K562 (cell line): Measurements from ENCODE around the gene CDYL2. TPM values are rescaled to one million over a fixed set of nuclear protein-coding genes. Genes with fewer than 3 reads are reported as not detected.

Experiments used
- ATAC-seq: fragments of 200-7000 bp; cut with Tn5 transposase; 3 replicates; pipeline ENCODE4 v1.9.1; 2020; ENCODE audit warnings: moderate library complexity
- BruUV-seq: library from RNA; stranded (reverse); fragments of 400-500 nt; replicated peaks from 2 replicates; lab custom pipeline; 2021; lab: Mats Ljungman, UMichigan
- CTCF ChIA-PET: fragments of 300-600 bp; formaldehyde crosslinking; extraction: SDS; loops from one replicate; lab custom pipeline; 2021; ENCODE audit warnings: low intra/inter-chr PET ratio; lab: Yijun Ruan, JAX
- POLR2A ChIA-PET: fragments of 300-600, 350-650 bp; sonication (Branson Sonifier 250); formaldehyde crosslinking; extraction: SDS; loops from one replicate; lab custom pipeline; 2021; ENCODE audit warnings: antibody characterized with exemption, inconsistent platforms; lab: Yijun Ruan, JAX
- DNase-seq, 4 experiments: peaks; one replicate each; pipeline versions ENCODE4 v3.0.0 to v3.0.0-alpha.2; 2011 to 2018; ENCODE audit warnings: low spot score in 3 of 4, mixed read lengths in 3 of 4; ENCODE audit errors: extremely low read depth in 1 of 4
- FAIRE-seq: peaks from 2 replicates; lab custom pipeline; 2011; peaks lifted over from hg19 to GRCh38; lab: Jason Lieb, UNC
- H2AFZ ChIP-seq: 2 replicates; pipeline ENCODE4 v1.6.0; 2011; ENCODE audit warnings: low read depth, low read length, control low read depth, inconsistent platforms
- H3K27ac ChIP-seq: fragments of 200-600 bp; 3 replicates; pipeline ENCODE4 v1.8.0; 2011; ENCODE audit warnings: low read depth, mild to moderate bottlenecking, control low read depth, inconsistent platforms, low read length, moderate library complexity, mixed read lengths; ENCODE audit errors: extremely low read depth
- H3K27me3 ChIP-seq, 2 experiments: fragments of 300-600 bp in 1 of 2; 2 replicates in 1 of 2; 3 replicates in 1 of 2; pipeline versions ENCODE4 v1.6.0 to v1.8.0; 2011; ENCODE audit warnings: inconsistent platforms in 2 of 2, low read length in 2 of 2, mild to moderate bottlenecking in 1 of 2, mixed read lengths in 1 of 2, moderate library complexity in 1 of 2; ENCODE audit not compliant: control insufficient read depth in 2 of 2, insufficient read depth in 2 of 2
- H3K36me3 ChIP-seq: fragments of 300-600 bp; 3 replicates; pipeline ENCODE4 v1.8.0; 2011; ENCODE audit warnings: mild to moderate bottlenecking, low read length, inconsistent platforms; ENCODE audit not compliant: control insufficient read depth, insufficient read depth
- H3K4me1 ChIP-seq, 2 experiments: fragments of 200-600 bp in 1 of 2; replicated peaks in 1 of 2; 2 replicates in 1 of 2; 3 replicates in 1 of 2; pipeline versions ENCODE4 v1.5.1 to v1.8.0; 2011; ENCODE audit warnings: inconsistent platforms in 2 of 2, low read length in 2 of 2, mild to moderate bottlenecking in 1 of 2, mixed read lengths in 1 of 2, moderate library complexity in 1 of 2; ENCODE audit not compliant: control insufficient read depth in 2 of 2, insufficient read depth in 2 of 2
- H3K4me2 ChIP-seq: 2 replicates; pipeline ENCODE4 v1.6.1; 2011; ENCODE audit warnings: low read length, control low read depth, inconsistent platforms, mixed read lengths; ENCODE audit not compliant: insufficient read depth
- H3K4me3 ChIP-seq: fragments of 200-600 bp; sonication (generic), shearing (Covaris generic); 2 replicates; pipeline ENCODE4 v1.5.1; 2016; ENCODE audit warnings: control low read depth, inconsistent platforms
- H3K79me2 ChIP-seq: fragments of 200-600 bp; 3 replicates; pipeline ENCODE4 v1.8.0; 2011; ENCODE audit warnings: low read length, inconsistent platforms; ENCODE audit not compliant: control insufficient read depth, insufficient read depth
- H3K9ac ChIP-seq, 2 experiments: 2 replicates each; pipeline versions ENCODE4 v1.6.0 to v1.6.1; 2011; ENCODE audit warnings: low read depth in 2 of 2, low read length in 2 of 2, control low read depth in 1 of 2, inconsistent platforms in 1 of 2, mild to moderate bottlenecking in 1 of 2, mixed read lengths in 1 of 2; ENCODE audit not compliant: insufficient read depth in 1 of 2
- H3K9me1 ChIP-seq: one replicate; pipeline ENCODE4 v1.6.0; 2011; ENCODE audit warnings: inconsistent platforms, mild to moderate bottlenecking, low read length, moderate library complexity; ENCODE audit not compliant: control insufficient read depth, insufficient read depth
- H3K9me3 ChIP-seq: replicated peaks from 2 replicates; pipeline ENCODE4 v1.5.1; 2011; ENCODE audit warnings: low read depth, low read length, inconsistent platforms; ENCODE audit not compliant: control insufficient read depth, insufficient read depth
- H4K20me1 ChIP-seq: replicated peaks from 2 replicates; pipeline ENCODE4 v1.6.1; 2011; ENCODE audit warnings: low read length, inconsistent platforms, mixed read lengths; ENCODE audit not compliant: control insufficient read depth, insufficient read depth
- ATF1 ChIP-seq, 2 experiments: fragments of 450-650 bp in 1 of 2; IDR thresholded peaks; 2 replicates each; pipeline ENCODE4 v1.6.1; 2016; ENCODE audit warnings: missing compliant biosample characterization in 1 of 2, missing genetic modification characterization in 1 of 2
- CEBPZ ChIP-seq: fragments of 150-350 bp; IDR thresholded peaks from 2 replicates; pipeline ENCODE4 v1.6.1; 2014; ENCODE audit warnings: low read depth, mild to moderate bottlenecking, low read length, borderline replicate concordance
- EHMT2 ChIP-seq: fragments of 450-650 bp; IDR thresholded peaks from 2 replicates; pipeline ENCODE4 v1.6.1; 2018; ENCODE audit warnings: antibody characterized with exemption
- FOXK2 ChIP-seq, 2 experiments: fragments of 450-650 bp; IDR thresholded peaks in 1 of 2; conservative IDR thresholded peaks in 1 of 2; 2 replicates each; pipeline ENCODE4 v1.6.1; 2016; ENCODE audit warnings: low read depth in 2 of 2, mild to moderate bottlenecking in 1 of 2
- KDM1A ChIP-seq, 2 experiments: fragments of 450-650 bp; IDR thresholded peaks; 2 replicates each; pipeline ENCODE4 v1.6.1; 2016; ENCODE audit warnings: mild to moderate bottlenecking in 2 of 2
- MCM2 ChIP-seq: fragments of 450-650 bp; IDR thresholded peaks from 2 replicates; pipeline ENCODE4 v1.6.1; 2017; ENCODE audit warnings: low read depth, mild to moderate bottlenecking
- PHB2 ChIP-seq: fragments of 450-650 bp; IDR thresholded peaks from 2 replicates; pipeline ENCODE4 v1.6.1; 2017; ENCODE audit warnings: low read depth
- SIX5 ChIP-seq, 2 experiments: IDR thresholded peaks; 2 replicates each; pipeline ENCODE4 v1.6.1; 2011; ENCODE audit warnings: low read length in 2 of 2, borderline replicate concordance in 1 of 2, low read depth in 1 of 2, mild to moderate bottlenecking in 1 of 2, moderate library complexity in 1 of 2; ENCODE audit not compliant: insufficient read depth in 1 of 2
- WGBS: fragments of 100-300 bp; shearing (Covaris generic); methylation state at CpG from one replicate; pipeline ENCODE4 v1.1.6; 2016; ENCODE audit warnings: low coverage, mixed read lengths; ENCODE audit not compliant: insufficient coverage; ENCODE audit errors: missing lambda C conversion rate; 5-methylcytosine and 5-hydroxymethylcytosine counted together
- in situ Hi-C: fragments of 300-500 bp; cut with MboI; formaldehyde crosslinking; loops from 4 replicates; pipeline ENCODE4 v1.15.0; 2018; ENCODE audit warnings: inconsistent platforms, mixed read lengths
- intact Hi-C: fragments of 100-400 bp; cut with micrococcal nuclease; formaldehyde crosslinking; loops from 2 replicates; pipeline ENCODE4 v1.14.2; 2022
- polyA plus RNA-seq, 8 experiments: library from polyadenylated mRNA; depleted of rRNA in 4 of 8; stranded (reverse) in 5 of 8; unstranded in 3 of 8; fragments of >200 nt; fragmentation: Nextera tagmentation in 2 of 8; fragmentation: Illumina TruSeq in 1 of 8; extraction: Ambion mirVana in 2 of 8; extraction: Trizol in 1 of 8; gene quantifications; 2 replicates each; pipeline versions ENCODE4 v1.2.1 to v1.2.3, GENCODE V29; 2011 to 2014; ENCODE audit warnings: inconsistent platforms in 1 of 8, missing spikeins in 1 of 8
- total RNA-seq, 7 experiments: library from RNA; depleted of rRNA in 6 of 7; stranded (reverse); fragments of >200 nt in 6 of 7; fragmentation: Illumina TruSeq in 2 of 7; extraction: Trizol in 2 of 7; gene quantifications; 2 replicates each; pipeline versions ENCODE4 v1.2.1 to v1.2.3, GENCODE V29; 2011 to 2021; ENCODE audit warnings: low replicate concordance in 1 of 7

Gene CDYL2
- total and polyA plus RNA-seq, 9 of the 15 experiments (the other 6 are each of a cell fraction or from before 2014, with no cell fraction given) = under 0.01 to 0.04 (median 0.01) TPM; not detected in 6

DNA sequence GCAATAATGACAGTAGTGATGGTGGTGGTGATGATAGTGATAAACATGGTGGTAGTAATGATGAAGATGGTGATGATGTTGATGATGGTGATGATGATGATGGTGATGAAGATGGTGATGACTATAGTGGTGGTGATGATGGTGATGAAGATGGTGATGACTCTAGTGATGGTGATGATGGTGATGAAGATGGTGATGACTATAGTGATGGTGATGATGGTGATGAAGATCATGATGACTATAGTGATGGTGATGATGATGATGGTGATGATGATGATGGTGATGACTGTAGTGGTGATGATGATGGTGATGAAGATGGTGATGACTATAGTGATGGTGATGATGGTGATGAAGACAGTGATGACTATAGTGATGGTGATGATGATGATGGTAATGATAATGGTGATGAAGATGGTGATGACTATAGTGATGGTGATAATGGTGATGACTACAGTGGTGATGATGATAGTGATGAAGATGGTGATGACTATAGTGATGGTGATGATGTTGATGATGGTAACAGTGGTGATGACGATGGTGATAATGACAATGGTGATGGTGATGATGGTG, 228.0 kb downstream of the CDYL2 start:
- no peaks in the 10 kb centered on the region for H3K9me3 ChIP-seq
- no peak for ATAC-seq
- H2AFZ ChIP-seq = no peak overlapping the region
- no peaks in the 10 kb centered on the region for H4K20me1 ChIP-seq
- H3K27ac ChIP-seq = no peak overlapping the region
- in situ Hi-C loops = no loop called here
- H3K9me1 ChIP-seq = no peaks in the 10 kb centered on the region
- TF ChIP-seq ATF1 (CRISPR knock-in tag; IDR thresholded peaks at IDR 0.05) (no peak), ATF1 (tag; IDR thresholded peaks at IDR 0.05) (peak; percentile 40; the same call in 1 of the 2 replicates), KDM1A (IDR thresholded peaks at IDR 0.05) (0 out of 4 replicates have a peak, but pooled peaks of 1 of the 2 experiments have one; percentile 18), PHB2 (no peak), EHMT2 (peak; percentile 63; the same call in 1 of the 2 replicates), SIX5 (IDR thresholded peaks at IDR 0.05; ENCODE audit: borderline replicate concordance in 1 of 2, insufficient read depth in 1 of 2, low read depth in 1 of 2, low read length in 2 of 2) (no peak), MCM2 (no peak), CEBPZ (no peak), FOXK2 (conservative IDR thresholded peaks at IDR 0.05 in 1 of 2, IDR thresholded peaks at IDR 0.05 in 1 of 2; ENCODE audit: low read depth in 2 of 2) (no peak)
- H3K4me3 ChIP-seq = no peak overlapping the region
- no peak overlapping the region for H3K4me2 ChIP-seq
- 0% methylated on average over 1 of the region's 1 CpG for WGBS
- no peaks in the 10 kb centered on the region for H3K79me2 ChIP-seq
- ChIA-PET CTCF (no interaction called here), POLR2A (no interaction called here)
- peak; percentile 15 for FAIRE-seq
- H3K36me3 ChIP-seq = no peaks in the 10 kb centered on the region
- H3K4me1 ChIP-seq = no peaks in the 10 kb centered on the region
- DNase-seq = no peak
- 0 out of 5 replicates have a peak, but pooled peaks cover 0 to 4% of the 10 kb centered on the region in 2 experiments for H3K27me3 ChIP-seq
- intact Hi-C loops = no loop called here
- no TSS peak for BruUV-seq
- H3K9ac ChIP-seq = no peak overlapping the region
